Astrocyte (in vitro differentiated cells and primary cell): ENCODE data around the gene LMOD1.

Experiments
- CTCF ChIP-seq: IDR thresholded peaks from 2 replicates; pipeline ENCODE4 v1.5.1; 2011; ENCODE audit warnings: low read depth, mild to moderate bottlenecking, inconsistent platforms, low read length, moderate library complexity; ENCODE audit not compliant: insufficient read depth
- EZH2 ChIP-seq: IDR thresholded peaks from 2 replicates; pipeline ENCODE4 v1.6.1; 2012; ENCODE audit warnings: mild to moderate bottlenecking, low read length, inconsistent platforms; ENCODE audit not compliant: insufficient read depth

- TF ChIP-seq CTCF, result no peak
- TF ChIP-seq EZH2, result no peak
Observed at GRCh38 chr1:201898240-201898894, 48.0 kb downstream of the LMOD1 start.
